HG02588 (cell line): ENCODE measurements around the gene TMEM145.
"Not testable (repeated sequence)": the region's sequence is repeated elsewhere in the genome, so short reads cannot be mapped to it uniquely, and the experiment has no call there.

ENCODE experiments used
- ATAC-seq: cut with Tn5 transposase; IDR thresholded peaks from one replicate; pipeline ENCODE4 v1.9.1; 2021; ENCODE audit warnings: mild to moderate bottlenecking, moderate library complexity; ENCODE audit not compliant: unreplicated experiment

Gene TMEM145

GRCh38 chr19:42333975-42334696 is 21.0 kb downstream of the TMEM145 start:
- ATAC-seq, result no peak

- no peak for ATAC-seq
Observed at GRCh38 chr19:42334697-42335373, 21.7 kb downstream of the TMEM145 start.

- no peak for ATAC-seq
Observed at GRCh38 chr19:42335374-42335936, 22.3 kb downstream of the TMEM145 start.

- no peak for ATAC-seq
Observed at GRCh38 chr19:42335971-42336370, 22.9 kb downstream of the TMEM145 start.

GRCh38 chr19:42339126-42339860 is 26.2 kb downstream of the TMEM145 start:
- ATAC-seq, result not testable (repeated sequence)

GRCh38 chr19:42339922-42340321 is 26.8 kb downstream of the TMEM145 start:
- not testable (repeated sequence) for ATAC-seq

GRCh38 chr19:42343344-42344110 is 30.4 kb downstream of the TMEM145 start:
- ATAC-seq, result no peak

GRCh38 chr19:42344336-42344893 is 31.3 kb downstream of the TMEM145 start:
- ATAC-seq, result no peak

- no peak for ATAC-seq
Observed at GRCh38 chr19:42345191-42345812, 32.2 kb downstream of the TMEM145 start.

- no peak for ATAC-seq
Observed at GRCh38 chr19:42348211-42348610, 35.1 kb downstream of the TMEM145 start.

GRCh38 chr19:42349378-42350107 is 36.4 kb downstream of the TMEM145 start:
- ATAC-seq, result no peak

- no peak for ATAC-seq
Observed at GRCh38 chr19:42350417-42350816, 37.3 kb downstream of the TMEM145 start.

- no peak for ATAC-seq
Observed at GRCh38 chr19:42351079-42351735, 38.1 kb downstream of the TMEM145 start.

GRCh38 chr19:42352301-42353259 is 39.5 kb downstream of the TMEM145 start:
- ATAC-seq, result no peak

- no peak for ATAC-seq
Observed at GRCh38 chr19:42353341-42354015, 40.4 kb downstream of the TMEM145 start.

- no peak for ATAC-seq
Observed at GRCh38 chr19:42355896-42356295, 42.8 kb downstream of the TMEM145 start.

GRCh38 chr19:42356686-42357085 is 43.6 kb downstream of the TMEM145 start:
- no peak for ATAC-seq
